WTC11 (cell line): Measurements from ENCODE around the gene ELOA.

ENCODE experiments used
- FOXJ3 ChIP-seq: sonication (generic); formaldehyde crosslinking; IDR thresholded peaks from 2 replicates; pipeline ENCODE4 v1.9.0; 2021; ENCODE audit warnings: missing genetic modification reagents, mild to moderate bottlenecking, borderline replicate concordance
- HMGXB4 ChIP-seq: sonication (generic); formaldehyde crosslinking; IDR thresholded peaks from 2 replicates; pipeline ENCODE4 v1.8.1; 2023; ENCODE audit warnings: mild to moderate bottlenecking, moderate library complexity, missing genetic modification reagents
- JUN ChIP-seq: sonication (generic); formaldehyde crosslinking; IDR thresholded peaks from 2 replicates; pipeline ENCODE4 v1.8.0; 2023; ENCODE audit warnings: mild to moderate bottlenecking, missing genetic modification reagents
- SMAD3 ChIP-seq: sonication (generic); formaldehyde crosslinking; IDR thresholded peaks from 2 replicates; pipeline ENCODE4 v1.8.0; 2022; ENCODE audit warnings: missing genetic modification reagents, mild to moderate bottlenecking, borderline replicate concordance
- TP53 ChIP-seq: sonication (generic); formaldehyde crosslinking; IDR thresholded peaks from 2 replicates; pipeline ENCODE4 v1.8.1; 2023; ENCODE audit warnings: mild to moderate bottlenecking, missing genetic modification reagents
- ZNF232 ChIP-seq: sonication (generic); formaldehyde crosslinking; IDR thresholded peaks from 2 replicates; pipeline ENCODE4 v1.8.0; 2022; ENCODE audit warnings: mild to moderate bottlenecking, missing genetic modification reagents
- TF ChIP-seq, protein P1 (sequence below): fragments of 200-600 bp; IDR thresholded peaks from 2 replicates; pipeline ENCODE4 v1.8.0; 2022; ENCODE audit warnings: antibody characterized with exemption
- TF ChIP-seq, protein P2 (sequence below): sonication (generic); formaldehyde crosslinking; IDR thresholded peaks from 2 replicates; pipeline ENCODE4 v1.8.1; 2022; ENCODE audit warnings: mild to moderate bottlenecking, moderate library complexity, missing genetic modification reagents
- TF ChIP-seq, protein P3 (sequence below): sonication (generic); formaldehyde crosslinking; IDR thresholded peaks from 2 replicates; pipeline ENCODE4 v1.8.0; 2022; ENCODE audit warnings: mild to moderate bottlenecking, missing genetic modification reagents

DNA sequence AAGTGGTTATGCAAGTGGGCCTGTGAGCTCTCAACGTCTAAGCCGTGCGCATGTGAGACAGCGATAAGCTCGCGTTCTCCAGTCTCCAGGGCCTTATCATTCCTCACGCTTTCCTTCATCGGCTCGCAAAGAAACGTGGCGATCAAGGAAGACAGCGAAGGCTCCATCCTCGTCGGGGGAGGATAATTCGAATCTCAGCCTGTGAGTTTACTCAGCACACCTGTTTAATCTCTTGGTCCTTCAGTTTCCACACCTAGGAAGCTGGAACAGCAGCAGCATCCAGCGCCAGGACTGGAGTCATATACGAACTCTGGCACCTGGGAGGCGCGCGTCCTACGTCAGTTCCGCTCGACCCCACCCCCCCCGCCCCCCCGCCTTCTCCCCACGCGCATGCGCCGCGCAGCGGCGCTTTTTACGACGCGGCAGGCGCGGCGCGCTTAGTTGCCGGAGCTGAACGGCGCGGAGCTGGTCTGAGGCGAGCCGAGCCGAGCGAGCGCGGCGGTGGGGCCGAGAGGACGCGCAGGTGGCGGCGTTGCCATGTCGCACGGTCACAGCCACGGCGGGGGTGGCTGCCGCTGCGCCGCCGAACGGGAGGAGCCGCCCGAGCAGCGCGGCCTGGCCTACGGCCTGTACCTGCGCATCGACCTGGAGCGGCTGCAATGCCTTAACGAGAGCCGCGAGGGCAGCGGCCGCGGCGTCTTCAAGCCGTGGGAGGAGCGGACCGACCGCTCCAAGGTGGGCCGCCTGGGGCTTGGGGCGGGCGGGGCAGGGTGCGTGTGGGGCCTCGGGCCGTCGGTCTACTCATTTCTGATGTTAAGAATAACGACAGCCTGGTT lies 34.9 kb downstream of the ELOA start, which contains the start of gene PITHD1:
- TF ChIP-seq SMAD3 (CRISPR knock-in tag) (no peak), HMGXB4 (CRISPR knock-in tag) (peak; percentile 76), JUN (no peak), TP53 (CRISPR knock-in tag) (no peak), FOXJ3 (CRISPR knock-in tag) (no peak), ZNF232 (CRISPR knock-in tag) (no peak)
- TF ChIP-seq, protein P1, sequence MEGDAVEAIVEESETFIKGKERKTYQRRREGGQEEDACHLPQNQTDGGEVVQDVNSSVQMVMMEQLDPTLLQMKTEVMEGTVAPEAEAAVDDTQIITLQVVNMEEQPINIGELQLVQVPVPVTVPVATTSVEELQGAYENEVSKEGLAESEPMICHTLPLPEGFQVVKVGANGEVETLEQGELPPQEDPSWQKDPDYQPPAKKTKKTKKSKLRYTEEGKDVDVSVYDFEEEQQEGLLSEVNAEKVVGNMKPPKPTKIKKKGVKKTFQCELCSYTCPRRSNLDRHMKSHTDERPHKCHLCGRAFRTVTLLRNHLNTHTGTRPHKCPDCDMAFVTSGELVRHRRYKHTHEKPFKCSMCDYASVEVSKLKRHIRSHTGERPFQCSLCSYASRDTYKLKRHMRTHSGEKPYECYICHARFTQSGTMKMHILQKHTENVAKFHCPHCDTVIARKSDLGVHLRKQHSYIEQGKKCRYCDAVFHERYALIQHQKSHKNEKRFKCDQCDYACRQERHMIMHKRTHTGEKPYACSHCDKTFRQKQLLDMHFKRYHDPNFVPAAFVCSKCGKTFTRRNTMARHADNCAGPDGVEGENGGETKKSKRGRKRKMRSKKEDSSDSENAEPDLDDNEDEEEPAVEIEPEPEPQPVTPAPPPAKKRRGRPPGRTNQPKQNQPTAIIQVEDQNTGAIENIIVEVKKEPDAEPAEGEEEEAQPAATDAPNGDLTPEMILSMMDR, result no peak
- TF ChIP-seq, protein P2, sequence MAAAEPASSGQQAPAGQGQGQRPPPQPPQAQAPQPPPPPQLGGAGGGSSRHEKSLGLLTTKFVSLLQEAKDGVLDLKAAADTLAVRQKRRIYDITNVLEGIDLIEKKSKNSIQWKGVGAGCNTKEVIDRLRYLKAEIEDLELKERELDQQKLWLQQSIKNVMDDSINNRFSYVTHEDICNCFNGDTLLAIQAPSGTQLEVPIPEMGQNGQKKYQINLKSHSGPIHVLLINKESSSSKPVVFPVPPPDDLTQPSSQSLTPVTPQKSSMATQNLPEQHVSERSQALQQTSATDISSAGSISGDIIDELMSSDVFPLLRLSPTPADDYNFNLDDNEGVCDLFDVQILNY, result peak; percentile 84
- TF ChIP-seq, protein P3, sequence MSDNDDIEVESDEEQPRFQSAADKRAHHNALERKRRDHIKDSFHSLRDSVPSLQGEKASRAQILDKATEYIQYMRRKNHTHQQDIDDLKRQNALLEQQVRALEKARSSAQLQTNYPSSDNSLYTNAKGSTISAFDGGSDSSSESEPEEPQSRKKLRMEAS (CRISPR knock-in tag), result no peak; the same call in 1 of the 2 replicates
